ENCODE results near the gene DGAT2.
A peak's percentile ranks its signal among the peaks of the same experiment; 100 is the strongest.

DGAT2 gene

DNA sequence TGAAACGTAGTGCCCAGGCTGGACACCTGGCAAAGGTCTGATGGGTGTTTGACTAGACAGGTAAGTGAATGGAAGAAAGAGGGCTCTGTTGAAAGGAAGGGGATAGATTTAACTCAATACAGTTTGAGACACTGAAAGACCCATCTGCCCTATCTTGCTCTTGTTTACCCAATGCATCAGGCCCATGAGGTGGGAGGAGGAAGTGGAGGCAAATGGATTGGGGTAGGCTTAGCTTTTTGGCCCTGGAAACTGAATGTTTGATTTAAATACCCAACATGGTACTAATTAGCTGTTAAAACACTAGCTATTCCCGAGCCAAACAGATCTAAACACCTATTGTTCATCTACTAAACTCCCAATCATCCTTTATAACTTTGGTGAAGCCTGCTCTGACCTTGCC, 42.9 kb downstream of the DGAT2 start:
- no peak overlapping the region for H3K4me3 ChIP-seq (ENCODE audit: low read depth, low read length)
- TF ChIP-seq, protein P1, sequence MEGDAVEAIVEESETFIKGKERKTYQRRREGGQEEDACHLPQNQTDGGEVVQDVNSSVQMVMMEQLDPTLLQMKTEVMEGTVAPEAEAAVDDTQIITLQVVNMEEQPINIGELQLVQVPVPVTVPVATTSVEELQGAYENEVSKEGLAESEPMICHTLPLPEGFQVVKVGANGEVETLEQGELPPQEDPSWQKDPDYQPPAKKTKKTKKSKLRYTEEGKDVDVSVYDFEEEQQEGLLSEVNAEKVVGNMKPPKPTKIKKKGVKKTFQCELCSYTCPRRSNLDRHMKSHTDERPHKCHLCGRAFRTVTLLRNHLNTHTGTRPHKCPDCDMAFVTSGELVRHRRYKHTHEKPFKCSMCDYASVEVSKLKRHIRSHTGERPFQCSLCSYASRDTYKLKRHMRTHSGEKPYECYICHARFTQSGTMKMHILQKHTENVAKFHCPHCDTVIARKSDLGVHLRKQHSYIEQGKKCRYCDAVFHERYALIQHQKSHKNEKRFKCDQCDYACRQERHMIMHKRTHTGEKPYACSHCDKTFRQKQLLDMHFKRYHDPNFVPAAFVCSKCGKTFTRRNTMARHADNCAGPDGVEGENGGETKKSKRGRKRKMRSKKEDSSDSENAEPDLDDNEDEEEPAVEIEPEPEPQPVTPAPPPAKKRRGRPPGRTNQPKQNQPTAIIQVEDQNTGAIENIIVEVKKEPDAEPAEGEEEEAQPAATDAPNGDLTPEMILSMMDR (conservative IDR thresholded peaks at IDR 0.05; ENCODE audit: low read depth, low read length): no peak

DNA sequence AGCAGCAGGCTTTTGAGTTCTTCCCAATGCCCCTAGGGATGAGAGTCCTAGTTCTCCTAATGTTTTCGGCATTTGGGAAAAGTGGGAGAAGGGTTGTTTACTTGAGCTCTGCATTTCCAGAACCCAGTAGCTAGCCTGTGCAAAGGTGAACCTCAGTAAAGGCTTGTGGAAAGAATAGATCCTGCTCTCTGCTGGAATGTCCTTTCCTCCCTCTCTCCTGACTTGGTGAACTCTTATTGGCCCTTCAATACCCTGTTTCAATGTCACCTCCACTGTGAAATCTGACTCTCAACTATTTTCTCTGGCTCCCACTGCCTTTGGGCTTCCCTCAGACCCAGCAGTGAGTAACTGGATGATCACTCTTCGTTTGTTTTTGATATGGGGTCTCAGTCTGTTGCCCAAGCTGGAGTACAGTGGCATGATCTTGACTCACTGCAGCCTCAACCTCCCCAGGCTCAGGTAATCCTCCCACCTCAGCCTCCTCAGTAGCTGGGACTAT, 44.0 kb downstream of the DGAT2 start:
- TF ChIP-seq, protein P1 (conservative IDR thresholded peaks at IDR 0.05; ENCODE audit: low read depth, low read length): no peak
- DNase-seq (ENCODE audit: low read depth): no peak
- H3K4me3 ChIP-seq (ENCODE audit: low read depth, low read length): no peak overlapping the region

More for the DNA sequence above, 42.9 kb downstream of the DGAT2 start:
- no peak for DNase-seq (ENCODE audit: low read depth)

DNA sequence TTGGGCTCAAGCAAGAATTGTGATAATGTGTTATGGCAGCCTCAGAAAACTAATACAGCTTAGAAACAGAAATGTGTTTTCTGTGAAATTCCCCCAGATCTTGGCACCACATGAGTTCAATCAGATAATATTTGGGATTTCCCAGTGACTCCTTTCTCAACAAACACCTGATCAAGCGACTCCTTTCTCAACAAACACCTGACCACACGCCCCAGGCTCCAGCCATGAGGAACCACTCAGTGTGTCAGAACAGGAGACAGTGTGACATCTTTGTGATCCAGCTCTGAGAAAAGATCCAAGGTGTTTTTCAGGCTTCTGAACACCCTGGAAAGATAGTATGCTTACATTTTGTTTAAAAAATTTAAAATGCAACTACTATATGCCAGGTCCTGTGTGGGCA, 44.5 kb downstream of the DGAT2 start:
- DNase-seq (ENCODE audit: low read depth): no peak
- H3K4me3 ChIP-seq (ENCODE audit: low read depth, low read length): no peak overlapping the region
- TF ChIP-seq, protein P1 (conservative IDR thresholded peaks at IDR 0.05; ENCODE audit: low read depth, low read length): no peak

DNA sequence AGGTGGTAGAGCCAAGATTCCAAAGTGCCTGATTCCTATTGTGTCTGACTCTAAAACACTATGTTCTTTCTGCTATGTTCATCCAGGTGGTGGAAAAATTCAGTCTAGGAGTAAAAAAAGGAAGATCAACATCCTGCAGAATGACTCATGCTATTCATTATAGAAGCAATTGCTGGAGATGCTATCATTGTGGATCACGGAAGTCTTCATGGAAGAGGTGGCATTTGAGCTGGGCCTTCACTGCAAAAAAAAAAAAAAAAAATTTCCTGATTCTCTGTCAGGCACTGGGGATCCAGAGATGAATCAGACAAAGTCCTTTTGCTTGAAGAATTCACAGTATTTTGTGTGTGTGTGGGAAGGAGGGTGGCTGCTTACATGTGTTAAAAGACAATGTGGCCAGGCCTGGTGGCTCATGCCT, 45.1 kb downstream of the DGAT2 start:
- TF ChIP-seq, protein P1 (conservative IDR thresholded peaks at IDR 0.05; ENCODE audit: low read depth, low read length): no peak
- H3K4me3 ChIP-seq (ENCODE audit: low read depth, low read length): no peak overlapping the region
- DNase-seq (ENCODE audit: low read depth): no peak

DNA sequence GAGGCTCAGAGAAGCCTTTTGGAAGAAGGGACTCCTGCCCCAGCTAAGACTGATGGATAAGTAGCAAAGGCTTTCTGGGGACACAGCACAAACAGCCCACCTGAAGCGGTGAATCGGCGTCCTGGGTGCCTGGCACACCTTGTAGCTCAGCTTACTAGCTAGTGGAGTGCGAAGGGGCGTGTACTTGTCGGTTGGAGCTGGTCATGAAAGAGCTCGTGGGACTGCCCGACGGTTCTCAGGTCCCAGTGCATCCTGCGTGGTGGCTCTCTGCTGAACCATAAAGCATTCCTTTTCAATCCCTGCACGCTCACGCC, 45.7 kb downstream of the DGAT2 start:
- no peak for DNase-seq (ENCODE audit: low read depth)
- TF ChIP-seq, protein P1 (conservative IDR thresholded peaks at IDR 0.05; ENCODE audit: low read depth, low read length): no peak
- peak overlapping the region; percentile 85 for H3K4me3 ChIP-seq (ENCODE audit: low read depth, low read length)

DNA sequence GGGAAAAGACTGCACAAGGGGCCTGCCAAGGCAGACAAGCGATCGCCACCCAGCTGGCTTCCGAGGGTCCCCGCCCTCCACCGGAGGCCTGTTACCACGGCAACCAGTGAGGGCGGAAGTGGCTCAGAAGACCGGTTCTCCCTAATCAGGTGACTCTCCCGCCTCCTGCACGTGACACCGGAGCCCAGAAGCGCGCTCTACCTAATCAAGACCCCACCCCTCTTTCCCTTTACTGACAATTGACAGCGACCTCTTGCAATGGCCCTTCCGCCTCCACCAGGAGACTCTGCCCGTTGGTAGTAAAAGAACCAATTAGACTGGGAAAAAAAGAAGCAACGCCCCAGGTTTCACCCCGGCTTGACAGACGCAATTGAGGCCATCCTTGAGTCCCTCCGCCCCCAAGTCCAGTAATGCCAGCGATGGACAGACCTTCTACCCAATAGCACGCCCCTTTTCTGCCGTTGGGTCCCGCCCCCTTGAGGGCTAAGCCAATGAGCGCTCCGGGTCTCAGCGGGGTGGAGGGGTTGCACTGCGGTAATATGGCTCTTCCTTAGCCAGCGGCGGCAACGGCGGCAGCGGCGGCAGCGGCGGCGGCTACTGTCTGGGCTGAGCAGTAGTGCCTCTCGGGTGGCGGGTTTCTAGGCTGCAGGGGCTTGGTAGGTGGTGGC, 46.2 kb downstream of the DGAT2 start, which contains the start of gene UVRAG:
TSS of gene UVRAG (plus strand) at position 534 of the 668 bp plus-strand sequence. CDS start 198 bp downstream, outside the sequence.
- H3K4me3 ChIP-seq (ENCODE audit: low read depth, low read length): peak within 1 kb of the TSS; percentile 85
- peak; percentile 100 for DNase-seq (ENCODE audit: low read depth)
- TF ChIP-seq, protein P1 (conservative IDR thresholded peaks at IDR 0.05; ENCODE audit: low read depth, low read length): peak; percentile 11
